PC-3 (cell line): ENCODE measurements around the gene SH3PXD2A. TPM values are rescaled to one million over a fixed set of nuclear protein-coding genes. Genes with fewer than 3 reads are reported as not detected.

Experiments used
- ATAC-seq: fragments of 200-7000 bp; cut with Tn5 transposase; 2 replicates; pipeline ENCODE4 v1.9.1; 2020; ENCODE audit warnings: mild to moderate bottlenecking, moderate library complexity
- BruUV-seq: library from RNA; stranded (reverse); fragments of 400-500 nt; replicated peaks from 2 replicates; lab custom pipeline; 2021; lab: Mats Ljungman, UMichigan
- CTCF ChIA-PET: fragments of 300-600 bp; sonication (Branson Sonifier 250); formaldehyde crosslinking; loops from one replicate; lab custom pipeline; 2022; ENCODE audit warnings: antibody characterized with exemption; lab: Charles Lee
- POLR2A ChIA-PET: fragments of 300-600 bp; sonication (Branson Sonifier 250); formaldehyde crosslinking; loops from one replicate; lab custom pipeline; 2022; ENCODE audit warnings: antibody characterized with exemption; ENCODE audit not compliant: unreplicated experiment; lab: Charles Lee
- DNase-seq: peaks from one replicate; pipeline ENCODE4 v3.0.0-alpha.2; 2015
- H2AFZ ChIP-seq: fragments of 300-600 bp; sonication (generic); 2 replicates; pipeline ENCODE4 v1.6.0; 2016; ENCODE audit warnings: antibody characterized with exemption, low read length
- H3F3A ChIP-seq: fragments of 300-600 bp; sonication (generic); one replicate; pipeline ENCODE4 v1.6.0; 2017; ENCODE audit warnings: antibody characterized with exemption, low read length, control low read depth, mild to moderate bottlenecking; ENCODE audit not compliant: unreplicated experiment
- H3K27ac ChIP-seq: fragments of 300-600 bp; sonication (generic); 2 replicates; pipeline ENCODE4 v1.5.1; 2016; ENCODE audit warnings: mild to moderate bottlenecking, low read length
- H3K27me3 ChIP-seq: fragments of 300-600 bp; sonication (generic); 2 replicates; pipeline ENCODE4 v1.6.1; 2016; ENCODE audit warnings: low read length, mixed read lengths
- H3K36me3 ChIP-seq: fragments of 300-600 bp; sonication (generic); 2 replicates; pipeline ENCODE4 v1.6.1; 2016; ENCODE audit warnings: low read depth, mixed run types, low read length, mixed read lengths
- H3K4me1 ChIP-seq: fragments of 300-600 bp; sonication (generic); 2 replicates; pipeline ENCODE4 v1.5.1; 2016; ENCODE audit warnings: low read length; ENCODE audit not compliant: insufficient read depth
- H3K4me2 ChIP-seq: fragments of 300-600 bp; sonication (generic); 2 replicates; pipeline ENCODE4 v1.6.0; 2016; ENCODE audit warnings: low read length
- H3K4me3 ChIP-seq: fragments of 300-600 bp; sonication (generic); 2 replicates; pipeline ENCODE4 v1.5.1; 2016; ENCODE audit warnings: mild to moderate bottlenecking, low read length, mixed read lengths
- H3K79me2 ChIP-seq: fragments of 300-600 bp; sonication (generic); 2 replicates; pipeline ENCODE4 v1.6.1; 2017; ENCODE audit warnings: low read length, mixed read lengths
- H3K9ac ChIP-seq: fragments of 300-600 bp; sonication (generic); 2 replicates; pipeline ENCODE4 v1.6.0; 2016; ENCODE audit warnings: mild to moderate bottlenecking, low read length
- H3K9me2 ChIP-seq: fragments of 300-600 bp; sonication (generic); replicated peaks from 2 replicates; pipeline ENCODE4 v1.6.1; 2016; ENCODE audit warnings: mixed run types, low read length, mixed read lengths
- H3K9me3 ChIP-seq: fragments of 300-600 bp; sonication (generic); 2 replicates; pipeline ENCODE4 v1.6.1; 2016; ENCODE audit warnings: low read length, mixed read lengths
- H4K20me1 ChIP-seq: fragments of 300-600 bp; sonication (generic); 2 replicates; pipeline ENCODE4 v1.6.1; 2016; ENCODE audit warnings: low read length, mixed read lengths
- EZH2 ChIP-seq: fragments of 300-600 bp; sonication (generic); IDR thresholded peaks from one replicate; pipeline ENCODE4 v1.6.1; 2017; ENCODE audit warnings: antibody characterized with exemption, mild to moderate bottlenecking, low read length; ENCODE audit not compliant: unreplicated experiment
- EZH2phosphoT487 ChIP-seq: fragments of 300-600 bp; sonication (generic); IDR thresholded peaks from 2 replicates; pipeline ENCODE4 v1.6.1; 2018; ENCODE audit warnings: mild to moderate bottlenecking, antibody characterized with exemption, low read length, borderline replicate concordance
- intact Hi-C: fragments of 100-400 bp; cut with micrococcal nuclease; formaldehyde crosslinking; loops from 2 replicates; pipeline ENCODE4 v1.9.0; 2023
- total RNA-seq: library from RNA; depleted of rRNA; stranded (reverse); fragments of >200 nt; gene quantifications from 2 replicates; pipeline ENCODE4 v1.2.3, GENCODE V29; 2014
- TF ChIP-seq, protein P1 (sequence below): fragments of 300-600 bp; sonication (generic); conservative IDR thresholded peaks from 2 replicates; pipeline ENCODE4 v1.5.1; 2017; ENCODE audit warnings: antibody characterized with exemption, low read depth, mild to moderate bottlenecking, low read length

Gene SH3PXD2A
- total RNA-seq, 1 experiment from 2014 or later, result 3.4 TPM

DNA sequence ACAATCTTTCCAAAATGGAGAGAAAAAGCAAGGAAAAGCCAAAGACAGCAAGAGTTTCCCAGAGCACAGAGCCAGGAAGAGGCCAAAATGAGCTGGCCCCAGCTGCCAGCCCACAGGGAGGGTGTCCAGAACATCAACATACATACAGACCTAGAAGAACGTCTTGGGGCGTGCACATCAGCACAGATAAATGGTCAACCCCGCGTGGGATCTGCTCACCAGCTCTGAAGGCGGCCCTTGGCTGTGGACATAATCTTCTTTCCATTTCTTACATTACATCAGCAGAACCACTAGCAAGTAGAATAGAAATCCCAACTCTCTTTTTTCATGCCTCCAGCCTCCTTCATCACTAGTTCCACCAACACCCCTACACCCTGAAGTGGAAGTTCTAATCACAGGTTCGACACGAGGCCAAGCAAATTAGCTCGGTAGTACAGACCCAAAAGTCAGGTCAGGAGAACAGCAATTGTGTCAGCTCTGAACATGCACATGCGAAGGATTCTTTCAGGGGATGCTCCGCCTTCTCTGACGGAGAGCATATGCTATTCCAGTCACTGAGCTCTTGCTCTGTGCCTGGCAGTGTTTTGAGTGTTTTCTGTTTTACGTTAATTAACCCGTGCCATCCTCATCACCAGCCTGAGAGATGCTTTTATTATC, 16.4 kb downstream of the SH3PXD2A start:
- TF ChIP-seq, protein P1, sequence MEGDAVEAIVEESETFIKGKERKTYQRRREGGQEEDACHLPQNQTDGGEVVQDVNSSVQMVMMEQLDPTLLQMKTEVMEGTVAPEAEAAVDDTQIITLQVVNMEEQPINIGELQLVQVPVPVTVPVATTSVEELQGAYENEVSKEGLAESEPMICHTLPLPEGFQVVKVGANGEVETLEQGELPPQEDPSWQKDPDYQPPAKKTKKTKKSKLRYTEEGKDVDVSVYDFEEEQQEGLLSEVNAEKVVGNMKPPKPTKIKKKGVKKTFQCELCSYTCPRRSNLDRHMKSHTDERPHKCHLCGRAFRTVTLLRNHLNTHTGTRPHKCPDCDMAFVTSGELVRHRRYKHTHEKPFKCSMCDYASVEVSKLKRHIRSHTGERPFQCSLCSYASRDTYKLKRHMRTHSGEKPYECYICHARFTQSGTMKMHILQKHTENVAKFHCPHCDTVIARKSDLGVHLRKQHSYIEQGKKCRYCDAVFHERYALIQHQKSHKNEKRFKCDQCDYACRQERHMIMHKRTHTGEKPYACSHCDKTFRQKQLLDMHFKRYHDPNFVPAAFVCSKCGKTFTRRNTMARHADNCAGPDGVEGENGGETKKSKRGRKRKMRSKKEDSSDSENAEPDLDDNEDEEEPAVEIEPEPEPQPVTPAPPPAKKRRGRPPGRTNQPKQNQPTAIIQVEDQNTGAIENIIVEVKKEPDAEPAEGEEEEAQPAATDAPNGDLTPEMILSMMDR, result no peak
- TF ChIP-seq EZH2 (no peak), EZH2phosphoT487 (no peak)
- ATAC-seq (no peak), DNase-seq (no peak)
- no peaks in the 10 kb centered on the region for H4K20me1 ChIP-seq
- intact Hi-C loops, result no loop called here
- BruUV-seq, result no TSS peak
- H3K27me3 ChIP-seq, result no peaks in the 10 kb centered on the region
- H3K36me3 ChIP-seq, result no peaks in the 10 kb centered on the region
- CTCF ChIA-PET, result no interaction called here
- H2AFZ ChIP-seq, result no peak overlapping the region
- no peaks in the 10 kb centered on the region for H3K79me2 ChIP-seq
- POLR2A ChIA-PET, result no interaction called here
- H3F3A ChIP-seq, result no peaks in the 10 kb centered on the region
- no peaks in the 10 kb centered on the region for H3K9me3 ChIP-seq
- H3K4me3 ChIP-seq, result no peak overlapping the region
- no peak overlapping the region for H3K4me2 ChIP-seq
- H3K27ac ChIP-seq, result no peak overlapping the region
- H3K9ac ChIP-seq, result no peak overlapping the region
- H3K4me1 ChIP-seq, result peaks cover 10% of the 10 kb centered on the region; the same call in 1 of the 2 replicates
- H3K9me2 ChIP-seq, result no peaks in the 10 kb centered on the region

DNA sequence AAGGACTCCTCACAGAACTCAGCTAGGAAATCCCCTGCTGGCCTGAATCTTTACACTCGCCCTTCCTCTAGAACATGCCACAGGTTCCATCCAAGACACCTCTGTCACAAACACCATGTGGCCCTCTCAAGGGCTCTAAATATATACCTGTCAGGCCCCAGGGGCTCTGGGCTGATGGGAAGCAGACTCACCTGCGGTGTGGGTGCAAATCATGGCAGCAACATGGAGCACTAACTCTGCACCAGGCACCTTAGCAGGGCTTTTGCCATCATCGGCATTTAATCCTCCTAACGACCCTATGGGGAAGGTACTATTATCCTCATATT, 17.3 kb downstream of the SH3PXD2A start:
- Histone ChIP-seq H3K27me3 (no peaks in the 10 kb centered on the region), H3K9me2 (no peaks in the 10 kb centered on the region), H3K79me2 (no peaks in the 10 kb centered on the region), H2AFZ (no peak overlapping the region), H3F3A (no peaks in the 10 kb centered on the region), H4K20me1 (no peaks in the 10 kb centered on the region), H3K4me3 (no peak overlapping the region), H3K4me1 (peaks cover 16% of the 10 kb centered on the region; the same call in 1 of the 2 replicates), H3K9ac (no peak overlapping the region), H3K9me3 (no peaks in the 10 kb centered on the region), H3K36me3 (no peaks in the 10 kb centered on the region), H3K4me2 (no peak overlapping the region), H3K27ac (no peak overlapping the region)
- no peak for DNase-seq
- intact Hi-C loops, result no loop called here
- POLR2A ChIA-PET, result no interaction called here
- BruUV-seq, result no TSS peak
- TF ChIP-seq, protein P1, result no peak
- TF ChIP-seq EZH2phosphoT487, result no peak
- TF ChIP-seq EZH2, result no peak
- CTCF ChIA-PET, result interaction anchor here (0.6 kb wide), 1 partner anchor 10 kb away, joined by 3 read pairs; no protein-coding TSS in a partner anchor
- ATAC-seq, result no peak

DNA sequence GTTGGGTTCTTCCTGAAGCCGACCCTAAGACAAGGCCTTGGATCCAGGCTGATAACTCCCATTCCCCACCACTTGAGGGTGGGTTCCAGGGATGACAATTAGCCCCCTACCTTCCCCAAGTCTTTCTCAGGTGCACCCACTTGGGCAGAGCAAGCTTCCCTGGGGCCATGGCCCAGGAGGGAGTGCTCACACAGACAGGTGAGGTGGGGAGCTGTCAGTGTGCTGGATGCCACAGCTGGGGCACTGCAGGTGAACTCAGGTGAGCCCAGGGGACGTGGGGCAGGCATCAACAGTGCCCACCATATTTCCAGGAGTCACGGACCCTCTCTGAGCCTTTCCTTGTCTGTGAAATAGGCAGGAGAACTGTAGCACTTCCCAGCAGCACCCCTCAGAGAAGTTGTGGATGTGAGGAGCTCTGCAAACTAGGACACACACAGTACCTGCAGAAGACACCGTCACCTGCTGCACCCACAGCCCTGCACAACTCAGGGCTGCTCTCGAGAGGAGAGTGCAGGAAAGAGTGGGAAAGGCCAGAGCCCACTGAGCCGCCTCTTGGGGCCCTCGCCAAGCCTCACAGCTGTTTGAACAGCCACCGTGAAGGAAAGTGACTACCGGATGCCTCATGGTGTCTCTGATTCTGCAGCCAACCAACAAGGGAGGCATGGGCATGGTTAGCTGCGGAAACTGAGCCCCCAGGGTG, 17.9 kb downstream of the SH3PXD2A start:
- no peaks in the 10 kb centered on the region for H3K9me2 ChIP-seq
- no peak overlapping the region for H3K4me3 ChIP-seq
- intact Hi-C loops, result no loop called here
- ATAC-seq (peak; percentile 19; the same call in 1 of the 2 replicates), DNase-seq (no peak)
- H3F3A ChIP-seq, result no peaks in the 10 kb centered on the region
- ChIA-PET CTCF (interaction anchor here (0.6 kb wide), 1 partner anchor 11 kb away, joined by 3 read pairs; no protein-coding TSS in a partner anchor), POLR2A (no interaction called here)
- no TSS peak for BruUV-seq
- H3K4me2 ChIP-seq, result no peak overlapping the region
- H3K27me3 ChIP-seq, result no peaks in the 10 kb centered on the region
- H4K20me1 ChIP-seq, result no peaks in the 10 kb centered on the region
- no peaks in the 10 kb centered on the region for H3K36me3 ChIP-seq
- H3K9me3 ChIP-seq, result no peaks in the 10 kb centered on the region
- no peak overlapping the region for H2AFZ ChIP-seq
- no peak for TF ChIP-seq EZH2
- TF ChIP-seq, protein P1, result no peak
- no peak for TF ChIP-seq EZH2phosphoT487
- peaks cover 11% of the 10 kb centered on the region; the same call in 1 of the 2 replicates for H3K4me1 ChIP-seq
- no peak overlapping the region for H3K9ac ChIP-seq
- no peaks in the 10 kb centered on the region for H3K79me2 ChIP-seq
- no peak overlapping the region for H3K27ac ChIP-seq
